Common myeloid progenitor, CD34-positive (primary cell): Measurements from ENCODE around the gene TMTC3.
"Not testable (repeated sequence)": the region's sequence is repeated elsewhere in the genome, so short reads cannot be mapped to it uniquely, and the experiment has no call there.

Experiments used
- CTCF ChIA-PET: fragments of 350-600 bp; sonication (Branson Sonifier 250); formaldehyde crosslinking; loops from one replicate; lab custom pipeline; 2021; ENCODE audit warnings: antibody characterized with exemption; lab: Charles Lee
- POLR2A ChIA-PET: fragments of 350-600 bp; sonication (Branson Sonifier 250); formaldehyde crosslinking; loops from one replicate; lab custom pipeline; 2021; ENCODE audit warnings: antibody characterized with exemption; lab: Charles Lee
- DNase-seq, 3 donors: peaks; one replicate each; pipeline versions ENCODE4 v3.0.0 to v3.0.0-alpha.2; 2013
- H3K27ac ChIP-seq, 2 experiments: 1 replicate in 1 of 2; 2 replicates in 1 of 2; pipeline ENCODE4 v1.7.0; 2013; ENCODE audit warnings: inconsistent platforms in 2 of 2, low read length in 2 of 2, mild to moderate bottlenecking in 2 of 2, low read depth in 1 of 2, moderate library complexity in 1 of 2; ENCODE audit not compliant: severe bottlenecking in 2 of 2, insufficient read depth in 1 of 2, poor library complexity in 1 of 2
- H3K27me3 ChIP-seq, 5 experiments: replicated peaks in 2 of 5; 1 replicate in 3 of 5; 2 replicates in 2 of 5; pipeline versions ENCODE4 v1.6.1 to v1.7.0; 2013; ENCODE audit warnings: low read length in 4 of 5, mild to moderate bottlenecking in 2 of 5, moderate library complexity in 2 of 5, inconsistent platforms in 1 of 5; ENCODE audit not compliant: insufficient read depth in 5 of 5, control insufficient read depth in 4 of 5
- H3K36me3 ChIP-seq, 4 experiments: 1 replicate in 2 of 4; 2 replicates in 2 of 4; pipeline versions ENCODE4 v1.6.1 to v1.7.0; 2013; ENCODE audit warnings: low read length in 3 of 4, control low read depth in 1 of 4, mild to moderate bottlenecking in 1 of 4; ENCODE audit not compliant: control insufficient read depth in 4 of 4, insufficient read depth in 4 of 4
- H3K4me1 ChIP-seq, 4 experiments: 1 replicate in 3 of 4; 2 replicates in 1 of 4; pipeline versions ENCODE4 v1.6.1 to v1.7.1; 2013; ENCODE audit warnings: low read length in 3 of 4, mild to moderate bottlenecking in 3 of 4, control low read depth in 1 of 4, inconsistent platforms in 1 of 4, moderate library complexity in 1 of 4; ENCODE audit not compliant: control insufficient read depth in 4 of 4, insufficient read depth in 4 of 4; ENCODE audit errors: control extremely low read depth in 1 of 4
- H3K4me3 ChIP-seq, 7 experiments: 1 replicate in 4 of 7; 2 replicates in 3 of 7; pipeline versions ENCODE4 v1.5.1 to v1.7.0; 2013; ENCODE audit warnings: mild to moderate bottlenecking in 7 of 7, low read length in 6 of 7, moderate library complexity in 6 of 7, inconsistent platforms in 2 of 7, low read depth in 2 of 7, control low read depth in 1 of 7; ENCODE audit not compliant: insufficient read depth in 4 of 7, control insufficient read depth in 1 of 7; ENCODE audit errors: extremely low read depth in 1 of 7
- H3K9me3 ChIP-seq, 5 experiments: 1 replicate in 4 of 5; 2 replicates in 1 of 5; pipeline versions ENCODE4 v1.6.1 to v1.7.1; 2013; ENCODE audit warnings: low read length in 4 of 5, mild to moderate bottlenecking in 2 of 5, inconsistent platforms in 1 of 5, low read depth in 1 of 5, moderate library complexity in 1 of 5; ENCODE audit not compliant: control insufficient read depth in 4 of 5, insufficient read depth in 2 of 5; ENCODE audit errors: control extremely low read depth in 1 of 5
- WGBS: methylation state at CpG from one replicate; pipeline ENCODE4 v1.1.5; 2013; ENCODE audit not compliant: insufficient coverage; 5-methylcytosine and 5-hydroxymethylcytosine counted together

The TMTC3 gene

DNA sequence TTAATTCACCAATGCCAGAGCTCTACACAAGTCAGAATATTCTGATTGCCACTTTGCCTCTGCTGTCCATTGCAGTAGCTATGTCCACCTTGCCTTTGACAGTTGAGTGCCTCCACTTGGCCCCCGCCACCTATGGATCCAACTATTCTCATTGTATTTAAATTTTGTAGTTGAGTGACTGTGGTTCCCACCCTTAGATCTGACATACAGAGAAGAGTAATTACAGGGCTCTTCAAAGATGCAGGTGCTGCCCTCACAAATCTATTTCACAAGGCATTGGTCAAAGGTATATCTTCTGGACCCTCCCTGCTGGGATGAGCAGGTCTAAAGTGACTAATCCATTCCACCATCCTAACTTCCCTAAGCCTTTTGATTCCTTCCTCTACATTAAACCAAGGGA is 68.2 kb downstream of the TMTC3 start:
- CTCF ChIA-PET, H3K27me3 ChIP-seq, H3K4me3 ChIP-seq, H3K36me3 ChIP-seq, H3K4me1 ChIP-seq, H3K27ac ChIP-seq, POLR2A ChIA-PET, DNase-seq: not testable (repeated sequence)
- no CpG with 5 or more reads among the region's 1 CpG for WGBS
- H3K9me3 ChIP-seq, result peaks cover 0 to 27% (median 3%) of the 10 kb centered on the region in 5 experiments

DNA sequence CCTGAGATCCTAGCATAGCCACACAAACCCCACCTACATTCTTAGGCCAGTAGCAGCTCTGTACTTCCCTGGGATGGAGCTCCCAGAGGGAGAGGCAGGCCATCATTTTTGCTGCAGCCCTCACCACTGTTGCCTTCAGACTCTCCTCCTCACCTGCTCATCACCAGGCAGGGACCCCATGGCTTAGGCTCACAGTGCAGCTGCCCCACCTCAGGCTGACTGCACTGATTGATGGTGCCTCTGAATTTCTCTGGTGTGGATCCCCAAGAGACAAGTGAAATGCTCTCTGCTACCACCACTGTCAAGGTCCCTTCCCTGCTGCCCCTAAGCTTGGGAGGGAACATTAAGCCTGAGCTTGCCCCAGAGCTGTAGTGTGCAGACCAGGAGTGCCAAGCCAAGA is 76.2 kb downstream of the TMTC3 start:
- H3K9me3 ChIP-seq, result peaks cover 0 to 17% (median 3%) of the 10 kb centered on the region in 5 experiments

GRCh38 chr12:88219861-88220260 is 77.8 kb downstream of the TMTC3 start:
- no peak overlapping the region for H3K4me3 ChIP-seq
- H3K4me1 ChIP-seq, result no peaks in the 10 kb centered on the region
- CTCF ChIA-PET, result interaction anchor here (0.6 kb wide), 1 partner anchor 94 kb away, joined by 4 read pairs; no protein-coding TSS in a partner anchor
- H3K27ac ChIP-seq, result no peak overlapping the region
- no peaks in the 10 kb centered on the region for H3K27me3 ChIP-seq
- DNase-seq, result no peak
- no peaks in the 10 kb centered on the region for H3K36me3 ChIP-seq
- H3K9me3 ChIP-seq, result peaks cover 0 to 12% (median 3%) of the 10 kb centered on the region in 5 experiments
- POLR2A ChIA-PET, result no interaction called here

More for the DNA sequence above, 76.2 kb downstream of the TMTC3 start:
- ChIA-PET POLR2A (no interaction called here), CTCF (no interaction called here)
- Histone ChIP-seq H3K36me3 (no peaks in the 10 kb centered on the region), H3K4me1 (no peaks in the 10 kb centered on the region), H3K4me3 (no peak overlapping the region), H3K27ac (no peak overlapping the region), H3K27me3 (no peaks in the 10 kb centered on the region)
- no peak for DNase-seq

DNA sequence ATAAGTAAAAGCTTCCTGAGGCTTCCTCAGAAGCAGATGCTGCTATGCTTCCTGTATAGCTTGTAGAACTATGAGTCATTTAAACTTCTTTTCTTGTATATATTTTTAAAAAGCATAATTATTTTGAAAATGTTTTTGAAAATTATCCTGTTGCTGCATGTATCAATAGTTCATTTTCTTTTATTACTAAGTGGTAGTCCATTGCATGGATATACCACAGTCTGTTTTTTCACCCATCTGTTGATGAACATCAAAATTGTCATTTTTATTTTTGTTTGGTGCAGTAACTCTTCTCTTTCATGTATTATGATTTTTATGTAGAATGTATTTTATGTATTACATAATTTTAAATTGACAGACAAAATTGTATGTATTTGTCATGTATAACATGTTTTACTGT is 81.4 kb downstream of the TMTC3 start:
- H3K36me3 ChIP-seq, result no peaks in the 10 kb centered on the region
- CTCF ChIA-PET, result no interaction called here
- no peak overlapping the region for H3K27ac ChIP-seq
- no peaks in the 10 kb centered on the region for H3K27me3 ChIP-seq
- DNase-seq, result no peak
- POLR2A ChIA-PET, result no interaction called here
- H3K9me3 ChIP-seq, result peaks cover 0 to 13% (median 3%) of the 10 kb centered on the region in 5 experiments
- H3K4me3 ChIP-seq, result no peak overlapping the region
- H3K4me1 ChIP-seq, result no peaks in the 10 kb centered on the region

DNA sequence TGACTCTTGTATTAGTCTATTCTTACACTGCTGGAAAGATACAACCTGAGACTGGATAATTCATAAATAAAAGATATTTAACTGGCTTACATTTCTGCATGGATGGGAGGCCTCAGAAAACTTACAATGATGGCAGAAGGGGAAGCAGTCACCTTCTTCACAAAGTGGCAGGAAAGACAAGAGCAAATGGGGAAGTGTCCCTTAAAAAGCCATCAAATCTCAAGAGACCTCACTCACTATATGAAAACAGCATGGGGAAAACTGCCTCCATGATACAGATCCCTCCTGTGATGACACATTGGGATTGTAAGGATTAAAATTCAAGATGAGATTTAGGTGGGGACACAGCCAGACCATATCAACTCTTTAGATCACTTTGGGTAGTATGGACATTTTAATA is 83.7 kb downstream of the TMTC3 start:
- Histone ChIP-seq H3K9me3 (peaks cover 0 to 6% (median 3%) of the 10 kb centered on the region in 5 experiments), H3K27ac (no peak overlapping the region), H3K4me1 (no peaks in the 10 kb centered on the region), H3K27me3 (no peaks in the 10 kb centered on the region), H3K4me3 (no peak overlapping the region), H3K36me3 (no peaks in the 10 kb centered on the region)
- CTCF ChIA-PET, result no interaction called here
- POLR2A ChIA-PET, result no interaction called here
- DNase-seq, result no peak

GRCh38 chr12:88227263-88227662 is 85.2 kb downstream of the TMTC3 start:
- POLR2A ChIA-PET, result no interaction called here
- no peak for DNase-seq
- Histone ChIP-seq H3K27ac (no peak overlapping the region), H3K27me3 (no peaks in the 10 kb centered on the region), H3K4me3 (no peak overlapping the region), H3K36me3 (no peaks in the 10 kb centered on the region), H3K4me1 (no peaks in the 10 kb centered on the region), H3K9me3 (peaks cover 0 to 6% (median 0%) of the 10 kb centered on the region in 5 experiments)
- CTCF ChIA-PET, result no interaction called here
- WGBS, result 49% methylated on average over 6 of the region's 7 CpGs

DNA sequence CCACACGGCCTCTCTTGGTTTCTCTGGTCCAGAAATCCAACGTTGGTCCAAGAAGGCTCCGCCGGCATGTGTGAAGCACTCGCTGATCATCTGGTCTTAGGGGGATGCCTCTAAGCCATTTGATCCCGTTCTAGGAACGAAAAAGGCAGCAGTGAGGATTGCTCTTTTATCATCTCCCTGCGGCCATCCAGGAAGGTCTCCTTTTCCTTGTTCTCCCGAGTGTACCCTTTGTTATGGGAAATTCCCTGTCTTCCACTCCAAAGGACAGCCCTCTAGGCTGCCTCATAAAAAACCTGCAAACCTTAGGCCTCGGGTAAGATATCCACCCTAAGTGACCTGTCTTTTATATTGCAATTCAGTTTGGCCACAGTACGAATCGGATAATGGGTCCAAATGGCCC is 85.8 kb downstream of the TMTC3 start:
- DNase-seq, result no peak
- WGBS, result 91% methylated on average over 11 of the region's 12 CpGs
- peaks cover 0 to 6% (median 0%) of the 10 kb centered on the region in 5 experiments for H3K9me3 ChIP-seq
- H3K4me3 ChIP-seq, result no peak overlapping the region
- H3K36me3 ChIP-seq, result no peaks in the 10 kb centered on the region
- no peak overlapping the region for H3K27ac ChIP-seq
- H3K4me1 ChIP-seq, result no peaks in the 10 kb centered on the region
- no peaks in the 10 kb centered on the region for H3K27me3 ChIP-seq
- CTCF ChIA-PET, result no interaction called here
- POLR2A ChIA-PET, result no interaction called here
